Stimulated activated CD8-positive, alpha-beta memory T cell treated with anti-CD3 and anti-CD28 coated beads, Interleukin-15, amount 100 ng/mL, for 4 hours (primary cell): ENCODE data around the gene RER1.

Experiments used
- DNase-seq, 2 donors: peaks; one replicate each; pipeline ENCODE4 v3.0.0-alpha.2; 2020; ENCODE audit warnings: low read depth in 2 of 2

RER1 gene

DNA sequence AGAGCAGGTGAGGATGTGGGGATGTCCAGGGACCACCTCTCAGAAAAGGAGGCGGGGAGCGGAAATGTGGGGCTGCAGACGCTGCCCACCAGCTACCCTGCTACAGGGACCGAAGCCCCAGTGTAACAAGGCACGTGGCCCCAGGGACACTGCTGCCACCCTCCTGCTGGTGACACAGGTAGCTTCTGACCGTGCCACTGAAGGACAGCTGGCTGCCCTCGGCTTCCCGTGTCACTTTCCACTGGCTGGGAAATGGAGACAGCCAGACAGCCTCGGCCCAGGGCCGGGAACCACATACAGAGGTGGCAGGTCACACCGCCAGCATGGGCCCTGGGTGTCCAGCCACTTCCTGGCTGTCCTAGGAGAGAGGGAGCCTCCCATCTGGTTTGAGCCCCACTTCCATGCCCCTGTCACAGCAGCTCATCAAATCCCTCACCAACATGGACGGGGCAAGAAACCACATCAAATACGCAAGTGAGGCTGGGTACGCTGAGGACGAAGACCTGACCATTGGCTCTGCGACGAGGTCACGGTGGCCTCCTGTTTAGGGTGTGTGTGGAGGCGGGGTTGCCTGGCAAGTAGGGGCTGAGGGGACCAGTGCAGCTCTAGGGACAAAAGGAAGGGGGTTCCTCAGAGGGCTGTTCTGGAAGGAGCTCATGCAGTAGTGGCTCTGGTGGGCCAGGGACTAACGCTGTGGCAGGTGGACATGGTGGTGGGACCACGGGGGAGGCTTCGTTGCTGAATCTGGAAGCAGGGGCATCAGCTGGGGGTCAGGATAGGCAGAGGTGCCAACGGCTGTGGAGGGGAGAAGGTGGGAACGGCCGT lies 15.7 kb downstream of the RER1 start:
- no peak for DNase-seq

DNA sequence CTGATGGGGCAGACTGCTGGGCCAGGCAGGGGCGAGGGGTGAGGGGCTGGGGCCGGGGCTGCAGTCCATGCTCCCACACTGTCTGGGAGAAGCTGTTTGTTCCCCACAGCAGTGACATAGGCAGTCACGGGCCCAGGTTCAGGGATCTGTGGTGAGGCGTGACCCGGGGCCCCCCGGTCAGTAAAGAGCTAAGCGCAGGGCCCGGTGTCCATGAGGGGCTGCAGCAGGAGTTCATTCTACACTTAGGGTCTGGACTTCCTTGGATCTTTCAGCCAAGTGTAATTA lies 16.3 kb downstream of the RER1 start:
- DNase-seq: no peak

DNA sequence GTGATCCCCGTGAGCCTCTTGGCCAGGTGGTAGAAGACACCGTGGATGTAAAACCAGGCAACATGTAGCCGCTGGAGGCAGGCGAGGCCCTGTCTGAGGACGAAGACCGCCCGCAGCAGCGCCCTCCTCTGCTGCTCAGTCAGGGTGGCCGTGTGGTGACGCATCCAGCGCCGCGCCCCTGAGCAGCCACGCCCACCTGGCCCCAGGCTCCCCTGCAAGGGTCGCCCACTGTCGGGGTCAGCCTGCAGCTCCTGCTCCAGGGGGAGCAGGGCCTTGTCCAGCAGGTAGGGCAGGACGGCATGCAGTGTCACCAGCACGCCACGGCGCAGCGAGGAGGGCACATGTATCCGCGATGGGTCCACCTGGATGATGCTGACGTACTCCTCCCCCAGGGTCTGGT lies 16.8 kb downstream of the RER1 start:
- DNase-seq: no peak

DNA sequence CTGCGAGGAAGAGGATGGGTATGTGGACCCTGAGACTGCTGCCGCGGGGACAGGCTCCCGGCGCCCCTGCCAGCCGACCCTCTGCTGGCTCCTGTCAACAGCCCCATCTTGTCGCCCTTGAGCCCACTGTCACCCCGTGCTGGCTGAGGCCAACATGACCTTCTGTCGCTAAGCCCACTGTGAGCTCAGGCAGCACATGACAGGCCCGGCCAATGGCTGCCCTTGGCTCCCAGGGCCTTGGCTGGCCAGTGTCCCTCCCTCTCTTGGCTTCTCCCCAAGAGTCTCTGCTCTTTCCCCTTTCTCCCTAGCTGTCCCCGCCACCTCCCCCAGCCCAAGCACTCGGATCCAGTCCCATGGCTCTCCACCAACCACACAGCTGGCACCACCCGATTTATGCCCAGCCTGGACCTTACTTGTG lies 17.2 kb downstream of the RER1 start:
- DNase-seq: no peak

DNA sequence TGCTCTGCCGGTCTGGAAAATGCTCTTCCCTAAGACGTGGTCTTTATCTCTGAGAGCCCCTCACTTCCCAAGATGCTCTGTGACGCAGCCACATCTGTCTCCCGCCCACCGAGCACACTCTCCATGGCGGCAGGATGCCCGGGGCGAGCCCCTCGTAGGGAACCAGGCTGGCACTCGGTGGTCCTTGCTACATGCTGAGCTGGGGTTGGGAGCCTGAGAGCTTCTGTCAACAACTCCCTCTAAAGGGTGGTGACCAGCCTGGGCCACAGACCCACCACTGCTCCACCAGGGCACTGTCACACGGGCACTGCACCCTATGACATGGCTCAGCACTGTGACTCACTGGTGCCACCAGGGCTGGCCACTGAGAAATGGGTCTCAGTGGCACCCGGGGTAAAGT lies 18.1 kb downstream of the RER1 start:
- DNase-seq: no peak

DNA sequence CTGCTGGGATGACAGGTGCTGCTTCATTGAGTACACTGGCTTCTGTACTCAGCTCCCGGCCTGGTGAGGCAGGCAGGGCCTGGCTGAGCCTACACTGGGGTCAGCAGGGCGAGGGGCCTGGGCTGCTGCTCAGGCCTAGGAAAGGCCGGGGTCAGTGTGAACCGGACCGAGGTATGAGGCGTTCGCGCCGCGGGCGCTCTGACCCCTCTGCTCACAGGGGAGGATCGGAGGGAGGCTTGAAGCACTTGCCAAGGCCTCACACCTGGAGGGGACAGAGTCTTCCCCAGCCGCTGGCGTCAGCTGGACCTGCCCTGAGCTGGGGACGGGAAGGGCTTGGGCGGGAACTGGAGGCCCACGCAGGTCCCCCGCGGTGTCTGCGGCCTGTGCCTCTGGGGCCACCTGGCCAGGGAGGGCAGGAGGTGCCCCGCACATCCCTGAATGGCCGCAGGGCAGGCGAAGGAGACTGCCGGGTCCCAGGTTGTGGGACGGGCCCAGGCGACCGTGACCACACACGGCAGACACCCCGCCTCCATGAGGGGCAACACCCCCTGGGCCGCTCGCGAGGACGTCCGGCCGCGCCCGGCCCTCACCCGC lies 20.3 kb downstream of the RER1 start:
- DNase-seq: no peak

DNA sequence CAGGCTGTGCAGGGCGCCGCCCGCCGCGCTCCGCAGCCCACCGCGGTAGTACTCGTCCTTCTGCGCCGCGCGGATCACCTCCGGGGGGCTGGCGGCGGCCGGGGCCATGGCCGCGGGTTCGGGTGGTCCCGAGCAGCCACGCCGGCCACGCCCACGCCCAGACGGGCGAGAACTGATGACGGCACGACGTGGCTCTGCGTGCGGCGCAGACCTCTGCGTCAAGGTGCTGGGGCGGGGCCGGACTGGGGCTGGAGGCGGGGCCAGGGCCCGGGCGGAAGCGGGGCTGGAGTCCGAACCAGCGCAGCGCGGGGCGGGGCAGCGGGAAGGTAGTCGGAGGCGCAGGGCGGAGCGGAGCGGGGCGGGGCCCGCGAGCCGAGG lies 20.7 kb downstream of the RER1 start, which contains the start of gene PEX10:
Gene PEX10, minus strand, starts transcription at position 170 of the 378 bp plus-strand sequence. Its CDS starts 62 bp downstream, at position 108.
- peak; percentile 97 to 99 for DNase-seq

DNA sequence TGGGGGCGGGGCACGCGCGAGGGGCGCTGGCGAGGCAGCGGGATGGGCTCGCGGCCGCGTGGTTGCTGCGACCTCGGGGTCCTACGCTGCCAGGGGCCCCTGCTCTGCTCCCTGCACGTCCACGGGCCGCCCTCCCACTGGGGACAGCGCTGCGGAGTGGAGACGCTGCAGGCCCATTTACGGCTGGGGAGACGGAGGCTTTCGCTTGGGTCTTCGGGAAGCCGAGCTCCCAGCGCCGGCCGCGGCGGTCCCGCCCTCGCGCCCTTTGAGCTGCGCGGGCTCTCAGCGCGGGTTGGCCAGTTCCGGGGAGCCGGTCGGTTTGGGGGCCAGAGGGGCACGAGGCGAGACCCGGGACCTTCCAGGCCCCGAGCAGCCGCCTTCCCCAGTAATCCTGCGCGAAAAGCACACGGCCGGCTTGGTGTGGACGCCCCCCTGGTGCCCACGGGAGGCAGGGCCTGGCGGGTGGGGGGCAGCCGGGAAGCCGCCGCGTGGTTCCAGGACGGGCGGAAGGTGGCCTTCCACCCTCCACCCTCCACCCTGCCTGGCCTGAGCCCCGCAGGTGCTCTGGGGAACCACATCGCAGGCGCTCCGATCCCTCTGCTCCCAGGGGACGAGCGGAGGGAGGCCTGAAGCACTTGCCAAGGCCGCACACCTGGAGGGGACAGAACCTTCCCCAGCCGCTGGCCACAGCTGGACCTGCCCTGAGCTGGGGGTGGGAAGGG lies 21.3 kb downstream of the RER1 start:
- no peak for DNase-seq

DNA sequence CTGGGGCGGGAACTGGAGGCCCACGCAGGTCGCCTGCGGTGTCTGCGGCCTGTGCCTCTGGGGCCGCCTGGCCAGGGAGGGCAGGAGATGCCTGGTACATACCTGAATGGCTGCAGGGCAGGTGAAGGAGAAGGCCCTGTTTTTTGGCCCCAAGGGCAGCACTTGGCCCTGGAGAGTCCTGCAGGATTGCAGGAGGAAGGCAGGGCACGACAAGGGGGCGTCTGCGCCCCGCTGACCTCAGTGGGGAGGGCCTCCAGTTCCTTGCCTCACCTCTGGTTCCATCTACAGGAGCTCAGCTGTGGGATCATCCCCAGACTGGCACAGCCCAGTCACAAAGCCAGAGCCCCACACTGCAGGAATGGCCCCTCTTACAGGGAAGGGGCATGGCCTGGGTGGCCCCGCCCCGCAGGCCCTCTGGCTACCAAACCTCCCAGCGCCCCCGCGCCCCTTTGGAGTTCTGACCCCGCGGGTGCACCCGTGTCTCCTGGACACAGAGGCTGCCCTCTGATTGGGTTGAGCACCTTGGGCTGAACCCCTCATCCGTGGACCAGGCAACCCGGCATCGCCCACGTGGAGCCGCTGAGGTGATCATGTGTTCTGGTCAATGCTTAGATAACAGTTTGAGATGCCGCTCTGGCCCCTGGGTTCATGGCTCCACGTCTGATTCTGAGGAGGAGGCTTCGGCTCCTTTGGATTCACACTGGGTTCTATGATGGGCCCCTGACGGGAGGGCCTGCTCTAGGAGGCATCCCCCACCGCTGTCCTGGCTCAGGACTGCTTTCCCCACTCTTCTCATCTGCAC lies 22.1 kb downstream of the RER1 start:
- no peak for DNase-seq

DNA sequence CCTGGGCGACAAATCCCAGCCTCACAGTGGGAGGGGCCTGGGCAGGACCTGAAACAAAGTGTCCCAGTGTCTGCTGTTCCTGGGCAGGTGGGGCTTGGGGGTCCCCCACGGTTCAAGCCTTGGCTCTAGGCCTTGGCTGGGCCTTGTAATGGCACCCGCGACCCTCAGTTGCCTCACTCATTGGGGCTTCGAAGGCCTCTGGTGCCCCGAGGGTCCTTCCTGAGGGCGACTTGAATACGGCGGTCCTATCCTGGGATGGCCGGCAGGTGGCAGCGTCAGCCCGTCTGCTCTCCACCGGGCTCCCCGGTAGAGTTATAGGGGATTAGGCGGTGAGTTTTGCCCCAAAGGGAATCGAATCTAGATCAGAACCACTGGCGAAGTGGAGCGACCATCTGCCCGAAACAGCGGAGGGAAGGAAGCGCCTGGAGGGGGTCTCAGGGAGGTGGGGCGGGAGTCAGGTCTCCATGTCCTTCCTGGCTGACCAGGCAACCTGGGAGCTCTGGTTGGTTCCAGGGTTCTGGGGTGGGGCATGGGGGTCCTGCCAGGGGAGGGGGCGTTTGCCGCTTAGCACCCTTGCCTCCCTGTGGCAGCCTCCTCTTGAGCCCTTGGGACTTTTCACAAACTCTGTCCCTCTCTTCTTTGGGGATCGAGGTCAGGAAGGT lies 22.8 kb downstream of the RER1 start:
- DNase-seq: peak; percentile 59 to 68

DNA sequence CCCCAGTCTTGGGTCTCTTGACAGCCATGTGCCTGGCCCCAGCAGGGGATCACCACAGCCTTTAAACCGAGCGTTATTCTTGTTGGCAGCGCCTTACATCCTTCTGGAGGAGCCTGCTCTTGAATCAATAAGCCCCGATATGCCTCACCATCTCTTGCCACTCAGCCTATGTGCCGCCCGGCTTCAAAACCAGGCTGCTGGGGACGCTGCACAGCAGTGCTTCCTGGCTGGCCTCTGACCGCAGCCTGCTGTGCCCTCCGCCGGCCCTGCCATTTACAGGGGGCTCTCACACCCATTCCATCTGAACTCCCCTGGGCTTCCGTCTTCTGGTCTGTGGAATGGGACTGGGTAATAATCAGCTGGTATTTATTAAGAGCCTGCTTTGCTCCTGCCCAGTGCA lies 23.7 kb downstream of the RER1 start:
- DNase-seq: no peak

DNA sequence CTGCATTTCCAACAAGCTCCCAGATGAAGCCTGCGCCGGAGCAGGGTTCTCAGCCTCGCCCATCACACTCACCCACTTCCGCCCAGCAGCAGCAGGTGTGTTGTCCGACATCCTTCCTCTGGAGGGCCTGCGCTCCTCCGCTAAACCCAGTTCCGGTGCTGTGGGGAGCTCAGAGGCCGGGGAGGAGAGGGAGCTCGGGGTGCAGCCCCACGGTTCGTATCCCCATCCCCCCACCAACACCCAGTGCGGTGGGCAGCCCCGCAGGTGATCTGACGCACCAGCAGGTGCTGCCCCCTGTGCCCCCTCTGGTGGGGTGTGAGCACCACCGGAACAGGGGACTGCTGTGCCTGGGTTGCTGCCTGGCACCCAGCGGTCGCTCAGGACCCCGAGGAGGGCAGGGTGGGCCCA lies 24.2 kb downstream of the RER1 start:
- no peak for DNase-seq

DNA sequence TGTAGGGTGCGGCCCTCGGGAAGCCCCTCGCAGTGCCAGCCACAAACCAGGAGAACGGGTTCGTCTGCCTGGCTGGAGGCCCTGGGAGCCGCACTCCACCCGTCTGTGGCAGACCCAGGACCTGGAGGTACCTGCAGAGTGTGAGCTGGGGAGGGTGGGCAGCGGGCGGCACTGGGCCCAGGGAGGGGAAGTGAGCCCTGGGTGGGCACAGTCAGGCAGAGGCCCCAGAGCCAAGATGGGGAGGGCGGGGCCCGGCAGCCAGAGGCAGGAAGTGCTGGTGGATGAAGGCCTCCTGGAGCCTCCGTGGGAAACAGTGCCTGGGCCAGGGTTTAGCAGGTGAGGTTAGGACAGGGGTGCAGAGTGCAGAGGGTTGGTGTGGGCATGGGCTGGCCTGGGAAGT lies 24.8 kb downstream of the RER1 start:
- DNase-seq: no peak

DNA sequence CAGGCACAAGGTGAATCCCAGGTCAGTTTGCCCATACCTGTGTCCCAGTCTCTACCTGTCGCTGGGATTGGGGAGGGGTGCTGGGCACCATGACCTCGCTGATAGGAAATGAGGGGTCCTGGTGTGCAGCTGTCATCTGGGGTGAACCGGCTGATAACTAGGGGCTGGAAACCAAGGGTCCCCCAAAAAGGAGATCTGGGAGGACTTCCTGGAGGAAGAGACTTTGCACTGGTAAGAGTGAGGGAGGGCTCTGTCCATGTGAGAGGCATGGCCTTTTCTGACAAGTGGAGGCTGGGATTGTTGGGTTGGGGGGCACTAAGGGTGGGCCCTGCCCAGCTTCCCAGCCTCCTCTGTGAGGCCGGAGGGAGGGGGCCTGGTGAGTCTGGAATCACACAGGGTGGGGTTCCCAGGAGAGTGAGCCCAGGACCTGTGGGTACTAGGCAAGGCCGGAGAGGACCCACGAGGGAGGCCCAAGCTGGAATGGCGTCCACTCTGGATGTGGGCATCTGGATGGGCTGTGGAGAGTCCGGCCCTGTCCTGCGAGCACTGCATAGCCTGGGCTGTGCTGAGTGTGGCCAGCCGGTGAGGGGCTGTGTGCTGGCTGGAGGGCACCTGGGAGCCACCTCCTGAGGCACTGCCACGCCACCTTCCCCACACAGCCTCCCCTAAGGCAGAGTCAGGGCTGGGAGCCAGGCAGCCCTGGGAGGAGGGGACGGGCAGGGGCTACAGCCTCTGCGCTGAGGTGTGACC lies 25.6 kb downstream of the RER1 start:
- DNase-seq: no peak

DNA sequence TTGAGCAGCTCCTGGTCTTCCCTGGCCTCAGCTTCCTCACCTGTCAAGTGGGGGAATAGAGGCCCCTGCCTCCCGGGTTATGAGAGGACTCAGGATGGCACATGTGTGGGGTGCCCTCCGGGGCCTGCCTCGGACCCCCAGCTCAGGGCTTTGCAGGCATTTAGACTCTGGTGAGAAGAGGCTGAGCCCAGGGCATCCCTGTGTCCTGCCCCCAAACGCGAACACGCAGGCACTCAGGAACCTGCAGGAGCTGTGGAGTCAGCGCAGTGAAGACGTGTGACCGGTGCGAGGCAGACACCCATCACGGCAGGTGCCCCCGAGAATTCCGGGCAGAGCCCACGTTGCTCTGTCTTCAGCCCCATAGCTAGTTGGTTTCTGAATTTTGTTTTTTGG lies 26.2 kb downstream of the RER1 start:
- DNase-seq: no peak

DNA sequence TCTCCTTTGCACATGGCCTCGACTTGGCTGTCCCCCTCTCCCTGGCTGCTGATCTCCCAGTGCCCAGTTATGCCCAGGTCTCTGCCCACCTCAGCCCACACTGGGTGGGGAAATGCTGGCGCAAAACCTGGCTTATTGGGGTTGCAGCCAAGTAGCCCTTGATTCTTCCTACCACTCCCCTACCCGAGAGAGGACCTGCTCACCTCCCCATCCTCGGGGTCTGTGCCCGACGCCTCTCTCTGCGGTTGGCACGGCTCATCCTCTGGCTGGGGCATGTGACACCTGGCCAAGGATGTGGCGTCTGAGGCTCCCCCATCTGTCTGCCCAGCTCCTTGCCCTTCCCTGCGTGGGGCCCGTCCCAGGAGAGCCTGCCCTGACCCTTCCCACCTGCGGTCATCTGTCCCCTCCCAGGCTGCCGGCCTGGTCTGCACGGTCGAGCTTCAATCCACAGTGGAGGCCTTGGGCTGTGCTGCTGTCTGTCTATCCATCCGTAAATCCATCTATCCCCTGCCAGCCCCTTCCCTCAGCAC lies 27.2 kb downstream of the RER1 start:
- no peak for DNase-seq

DNA sequence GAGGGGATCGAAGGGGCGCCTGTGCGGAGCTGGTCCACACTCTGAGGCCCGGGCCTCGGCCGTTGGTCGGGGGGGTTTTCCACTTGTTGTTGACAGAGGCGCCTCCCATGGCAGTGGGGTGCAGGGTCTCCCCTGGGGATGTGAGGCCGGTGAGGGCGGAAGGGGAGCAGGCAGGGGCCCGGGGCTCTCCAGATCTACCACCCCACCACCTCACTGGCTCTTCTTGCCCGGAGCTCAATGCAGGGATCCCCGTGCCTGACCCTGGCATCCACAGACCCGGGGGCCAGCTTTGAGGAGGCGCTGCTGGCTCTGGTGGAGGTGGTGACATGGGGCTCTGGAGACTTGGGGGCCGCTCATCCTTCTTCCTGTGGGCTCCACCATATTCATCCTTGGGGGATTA lies 27.8 kb downstream of the RER1 start:
- DNase-seq: no peak

DNA sequence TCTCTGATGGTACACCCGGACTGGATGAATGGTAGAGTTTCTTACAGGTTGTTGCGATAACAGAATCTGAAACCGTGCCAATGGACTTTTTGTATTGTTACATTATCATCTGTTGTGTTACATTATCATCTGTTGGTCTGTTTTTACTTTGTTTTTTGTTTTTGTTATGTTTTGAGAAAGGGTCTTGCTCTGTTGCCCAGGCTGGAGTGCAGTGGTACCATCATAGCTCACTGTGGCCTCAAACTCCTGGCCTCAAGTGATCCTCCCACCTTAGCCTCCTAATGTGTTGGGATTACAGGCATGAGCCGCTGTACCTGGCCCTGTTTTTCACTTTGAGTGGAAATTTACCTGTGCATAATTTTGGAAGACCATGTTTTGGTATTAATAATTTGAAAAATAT lies 30.9 kb downstream of the RER1 start:
- no peak for DNase-seq

DNA sequence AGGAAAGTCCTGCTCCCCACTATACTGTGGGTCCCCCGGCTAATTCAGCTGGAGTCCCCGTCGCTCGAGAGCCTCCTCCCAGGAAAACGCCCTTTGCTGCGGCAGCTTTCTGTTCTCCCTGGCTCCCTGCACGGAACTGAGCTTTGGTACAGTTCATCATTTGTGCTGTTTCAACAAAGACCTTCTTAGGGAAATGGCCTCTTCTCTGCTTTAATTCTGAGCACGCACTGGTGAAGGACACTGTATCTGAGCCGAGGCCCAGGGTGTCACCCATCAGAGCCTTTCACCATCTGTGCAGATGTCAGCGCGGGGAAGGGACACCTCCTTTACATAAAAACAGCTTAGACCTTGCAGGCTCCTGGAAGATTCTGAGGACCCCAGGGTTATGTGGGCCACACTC lies 34.3 kb downstream of the RER1 start:
- no peak for DNase-seq

DNA sequence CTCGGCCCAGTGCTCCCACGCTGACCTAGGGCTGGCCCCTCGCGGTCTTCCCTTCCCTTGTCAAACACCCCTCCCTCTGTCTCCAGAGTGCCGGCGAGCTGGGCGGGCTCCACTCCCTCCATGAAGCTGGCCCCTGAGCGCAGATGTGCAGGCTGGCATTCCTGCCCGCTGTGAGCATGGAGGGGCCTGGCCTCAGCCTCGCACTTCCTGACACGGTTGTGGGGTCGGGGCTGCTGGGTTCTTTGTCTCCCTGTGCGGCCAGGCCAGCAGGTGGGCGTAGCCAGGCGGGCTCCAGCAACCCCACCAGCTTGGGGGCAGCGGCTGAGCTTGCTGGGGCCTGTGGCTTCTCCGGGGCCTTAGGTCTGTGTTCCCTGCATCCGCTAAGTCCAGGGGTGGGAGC lies 34.9 kb downstream of the RER1 start:
- no peak for DNase-seq

DNA sequence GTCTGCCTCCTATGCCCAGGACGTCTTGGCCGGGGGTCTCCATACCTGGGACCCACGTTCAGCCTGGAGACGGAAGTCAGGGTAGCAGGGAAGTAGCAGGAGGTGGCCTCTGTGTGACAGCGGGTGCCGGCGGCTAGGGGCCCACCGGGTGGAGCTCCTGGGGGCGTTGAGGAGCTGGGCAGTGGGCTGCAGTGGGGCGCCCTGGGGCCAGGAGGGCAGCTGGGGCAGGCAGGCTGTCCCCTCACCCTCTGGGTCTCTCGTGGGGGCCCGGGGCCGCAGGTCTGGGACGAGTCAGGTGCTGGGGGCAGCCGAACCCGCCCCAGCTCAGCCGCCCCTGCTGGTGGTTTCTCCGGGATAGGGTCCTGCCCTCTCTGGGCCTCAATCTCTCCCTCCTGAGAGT lies 35.4 kb downstream of the RER1 start:
- DNase-seq: no peak
